Germinal center (tissue), 1 donor: ENCODE results near the gene DTX3.
"Not testable (repeated sequence)": the region's sequence is repeated elsewhere in the genome, so short reads cannot be mapped to it uniquely, and the experiment has no call there.

ENCODE experiments used
- DNase-seq: peaks from one replicate; pipeline ENCODE4 v3.0.0; 2012; ENCODE audit warnings: mixed read lengths, low spot score

Gene DTX3

DNA sequence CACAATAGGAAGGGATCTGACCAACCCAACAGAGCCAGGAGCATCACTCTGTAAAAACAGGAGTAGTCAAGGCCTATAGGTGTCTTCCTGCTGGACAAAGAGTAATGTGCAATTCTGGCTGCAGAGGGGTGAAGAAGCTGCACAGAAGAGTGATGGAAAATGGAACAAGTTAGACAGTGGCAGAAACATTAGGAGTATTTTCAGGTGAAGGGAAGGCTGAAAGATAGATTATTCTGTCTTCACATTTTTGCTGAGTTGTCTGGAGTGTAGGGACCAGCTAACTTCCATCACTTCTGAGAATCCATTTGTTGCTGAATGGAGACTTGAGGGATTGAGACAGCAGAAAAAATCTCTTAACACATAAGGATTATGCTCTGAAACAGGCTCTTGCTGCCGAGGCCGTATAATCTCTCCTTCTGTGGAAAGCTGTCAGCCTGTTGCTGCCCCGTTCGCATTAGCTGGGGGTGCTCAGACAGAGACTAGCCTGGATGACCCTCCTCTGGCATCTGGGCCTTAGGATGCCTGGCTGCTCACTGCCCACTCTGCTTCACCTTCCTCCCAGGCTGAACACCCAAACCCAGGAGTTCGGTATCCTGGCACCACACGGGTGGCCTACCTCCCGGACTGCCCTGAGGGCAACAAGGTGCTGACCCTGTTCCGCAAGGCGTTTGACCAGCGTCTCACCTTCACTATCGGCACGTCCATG is 3.5 kb downstream of the DTX3 start:
- no peak for DNase-seq

GRCh38 chr12:57609101-57609780 is 4.6 kb downstream of the DTX3 start:
- DNase-seq: no peak

DNA sequence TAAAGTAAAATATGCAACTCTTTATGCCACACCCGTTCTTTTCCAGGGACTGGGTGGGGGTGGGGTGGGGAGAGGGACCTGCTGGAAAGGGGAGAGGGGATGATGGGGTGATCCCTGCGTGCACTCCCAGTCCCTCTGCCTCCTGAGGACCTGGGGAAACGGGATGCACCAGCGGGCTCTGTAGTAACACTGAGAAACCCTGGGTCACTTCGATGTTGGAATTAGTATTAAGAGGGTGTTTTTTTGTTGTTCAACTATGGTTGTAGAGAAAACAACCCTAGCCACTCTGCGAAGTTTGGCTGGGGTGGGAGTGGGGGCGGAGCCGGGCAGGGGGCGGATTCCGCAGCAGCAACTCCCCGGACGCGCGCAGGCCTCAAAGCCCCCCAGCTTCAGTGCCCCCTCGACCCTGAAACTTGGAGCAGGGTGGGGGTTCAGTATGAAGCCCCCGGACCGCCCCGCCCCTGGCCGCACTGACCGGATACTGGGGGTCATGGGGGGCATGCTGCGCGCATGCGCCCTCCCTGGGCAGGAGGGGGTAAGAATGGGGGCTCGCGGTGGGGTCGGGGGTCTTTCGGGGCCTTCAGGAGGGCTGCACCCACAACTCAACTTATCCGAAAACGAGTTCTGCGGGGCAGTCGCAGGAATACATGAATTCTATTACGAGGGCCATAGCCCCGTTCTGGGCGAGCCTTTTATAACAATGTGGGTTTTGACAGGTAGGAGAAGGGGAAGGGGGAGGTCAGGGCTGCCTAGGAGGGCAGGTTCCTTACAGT is 5.3 kb downstream of the DTX3 start:
- no peak for DNase-seq

DNA sequence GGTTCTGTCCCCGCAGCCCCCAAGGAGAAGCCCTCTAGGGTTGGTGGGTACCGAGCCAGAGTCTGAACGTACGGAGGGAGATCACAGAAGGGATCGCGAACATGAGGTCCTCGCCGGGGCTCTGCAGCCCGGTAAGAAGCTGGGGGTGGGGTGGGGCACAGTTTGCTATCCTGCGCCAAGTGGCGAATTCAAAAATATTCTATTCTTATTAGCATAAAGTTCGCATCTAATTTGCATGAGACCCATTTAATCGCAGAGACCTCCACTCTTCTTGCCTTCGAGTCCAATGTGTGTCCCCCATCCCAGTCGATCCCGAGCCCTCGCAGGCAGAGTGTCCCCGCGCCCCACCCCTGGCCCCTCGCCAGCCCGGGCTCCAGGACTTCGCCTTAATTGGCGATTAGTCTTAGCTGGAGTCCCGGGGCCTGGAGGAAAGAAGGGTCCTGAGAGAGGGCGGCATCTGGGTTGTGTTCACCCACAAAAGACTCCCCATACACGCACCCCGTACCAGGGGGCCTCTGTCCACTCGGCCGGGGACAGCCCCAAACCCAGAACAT is 6.0 kb downstream of the DTX3 start:
- DNase-seq: no peak

DNA sequence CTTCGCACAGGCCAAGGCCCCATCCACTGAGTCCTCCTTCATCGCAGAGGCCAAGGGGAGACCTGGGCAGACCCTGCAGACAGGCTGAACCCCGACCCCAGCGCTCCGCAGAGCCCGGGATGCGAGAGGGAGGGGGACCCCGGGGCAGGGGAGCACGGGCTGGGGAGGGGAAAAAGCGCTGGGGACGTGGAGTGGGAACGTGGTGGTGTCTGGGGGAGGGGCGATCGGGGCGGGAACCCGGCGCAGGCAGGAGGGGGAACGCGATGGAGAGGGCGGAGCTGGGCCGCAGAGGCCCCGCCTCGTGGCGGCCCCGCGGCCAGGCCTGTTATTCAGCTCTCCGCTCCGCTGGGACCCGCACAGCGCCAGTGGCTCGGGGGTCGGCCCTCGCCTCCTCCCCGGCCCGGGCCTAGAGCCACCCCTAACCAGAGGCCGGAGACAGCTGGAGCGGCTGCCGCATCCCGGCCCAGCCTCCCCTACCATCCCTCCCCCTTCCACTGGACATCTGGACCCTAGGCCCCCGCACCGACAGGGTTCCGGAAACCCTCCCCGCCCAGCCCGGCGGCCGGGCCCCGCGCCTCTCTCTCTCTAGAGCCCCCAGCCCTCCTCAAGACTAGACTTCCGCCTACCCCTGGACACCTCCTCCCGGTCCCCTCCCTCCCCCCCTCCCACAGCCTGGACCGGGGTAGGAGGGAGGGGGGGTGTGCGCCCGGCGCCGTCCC is 6.6 kb downstream of the DTX3 start, which contains the start of gene ARHGEF25:
ARHGEF25 (plus strand) TSS at position 328 of the 719 bp plus-strand sequence. CDS start 460 bp downstream, outside the sequence.
- DNase-seq: peak; percentile 61

GRCh38 chr12:57611827-57612710 is 7.4 kb downstream of the DTX3 start:
- DNase-seq: no peak

DNA sequence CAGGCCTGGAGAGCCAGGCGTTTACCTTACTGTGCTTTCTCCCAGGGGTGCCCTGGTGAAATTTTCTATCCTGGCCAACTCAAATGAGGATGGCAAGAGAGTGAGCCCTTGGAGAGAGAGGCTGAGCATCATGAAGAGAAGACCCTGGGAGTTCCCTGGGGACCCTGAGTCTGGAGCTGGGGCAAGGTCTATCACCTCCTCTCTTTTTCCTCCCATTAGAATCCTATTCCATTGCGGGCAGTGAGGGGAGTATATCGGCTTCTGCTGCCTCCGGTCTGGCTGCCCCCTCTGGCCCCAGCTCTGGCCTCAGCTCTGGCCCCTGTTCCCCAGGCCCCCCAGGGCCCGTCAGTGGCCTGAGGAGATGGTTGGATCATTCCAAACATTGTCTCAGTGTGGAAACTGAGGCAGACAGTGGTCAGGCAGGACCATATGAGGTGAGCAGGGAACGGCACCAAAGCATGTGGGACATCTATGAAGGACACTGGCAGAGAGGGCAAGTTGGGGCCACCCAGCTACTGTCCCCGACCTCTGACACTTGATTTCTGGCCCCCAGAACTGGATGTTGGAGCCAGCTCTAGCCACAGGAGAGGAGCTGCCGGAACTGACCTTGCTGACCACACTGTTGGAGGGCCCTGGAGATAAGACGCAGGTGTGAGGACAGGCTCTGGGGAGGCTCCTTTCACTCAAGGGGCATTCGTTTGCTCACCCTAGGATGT is 8.2 kb downstream of the DTX3 start:
- DNase-seq: no peak

DNA sequence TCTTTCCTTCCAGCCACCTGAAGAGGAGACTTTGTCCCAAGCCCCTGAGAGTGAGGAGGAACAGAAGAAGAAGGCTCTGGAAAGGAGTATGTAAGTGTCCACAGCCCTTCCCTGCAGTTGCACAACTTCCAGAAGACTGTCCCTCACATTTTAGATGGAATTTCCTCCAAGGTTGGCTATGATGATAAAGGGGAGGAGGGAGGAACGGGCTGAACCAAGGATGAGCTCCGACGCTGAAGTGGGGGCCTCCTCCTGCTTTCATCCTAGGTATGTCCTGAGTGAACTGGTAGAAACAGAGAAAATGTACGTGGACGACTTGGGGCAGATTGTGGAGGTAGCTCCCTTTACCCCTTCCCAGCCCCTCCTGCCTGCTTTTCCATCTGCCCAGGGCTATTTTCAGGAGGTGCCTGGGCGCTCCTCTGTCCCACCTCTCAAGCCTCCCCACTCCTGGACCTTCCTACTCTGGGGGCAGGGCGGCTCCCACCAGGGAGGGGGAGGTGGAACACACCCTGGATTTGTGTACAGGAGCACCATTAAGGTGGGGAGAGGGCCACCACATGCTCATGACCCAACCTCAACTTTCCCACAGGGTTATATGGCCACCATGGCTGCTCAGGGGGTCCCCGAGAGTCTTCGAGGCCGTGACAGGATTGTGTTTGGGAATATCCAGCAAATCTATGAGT is 8.9 kb downstream of the DTX3 start:
- DNase-seq: no peak

- peak; percentile 89 for DNase-seq
These were observed 9.7 kb downstream of the DTX3 start for GRCh38 chr12:57614178-57614947.

DNA sequence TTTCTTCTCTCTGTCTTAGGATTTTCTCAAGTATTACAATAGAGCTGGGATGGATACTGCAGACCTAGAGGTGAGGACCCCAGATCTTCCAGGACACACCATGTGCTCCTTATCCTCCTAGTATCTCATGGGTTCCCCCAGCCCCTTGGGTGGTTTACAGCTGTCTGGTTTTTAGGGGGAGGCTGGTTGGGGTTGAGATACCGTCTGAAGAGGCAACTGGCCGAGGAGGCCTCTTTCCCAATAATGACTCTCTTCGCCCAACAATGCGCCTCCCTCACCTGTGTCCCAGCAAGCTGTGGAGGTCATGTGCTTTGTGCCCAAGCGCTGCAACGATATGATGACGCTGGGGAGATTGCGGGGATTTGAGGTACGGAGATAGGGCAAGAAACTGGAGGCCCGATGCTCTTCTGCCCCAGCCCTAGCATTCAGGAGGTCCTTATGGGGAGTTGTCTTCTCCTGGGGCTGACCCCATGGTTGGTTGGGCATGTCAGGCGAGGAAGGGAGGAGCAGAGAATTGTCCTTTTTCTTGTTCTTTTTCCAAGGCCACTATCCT is 10.4 kb downstream of the DTX3 start:
- DNase-seq: no peak

DNA sequence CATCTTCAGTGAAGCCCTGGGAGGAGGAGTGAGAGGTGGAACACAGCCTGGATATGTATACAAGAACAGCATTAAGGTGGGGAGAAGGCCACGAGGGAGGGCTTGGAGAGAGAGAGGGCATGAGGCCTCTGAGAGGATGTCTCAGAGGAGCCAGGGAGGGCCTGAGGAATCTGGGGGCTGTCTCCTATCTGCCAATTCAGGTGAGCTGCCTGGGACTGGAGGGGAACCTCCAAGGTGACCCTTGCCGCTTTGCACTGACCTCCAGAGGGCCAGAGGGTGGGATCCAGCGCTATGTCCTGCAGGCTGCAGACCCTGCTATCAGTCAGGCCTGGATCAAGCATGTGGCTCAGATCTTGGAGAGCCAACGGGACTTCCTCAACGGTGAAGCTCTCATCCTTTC is 11.0 kb downstream of the DTX3 start:
- no peak for DNase-seq

GRCh38 chr12:57616383-57617101 is 11.9 kb downstream of the DTX3 start:
- DNase-seq: no peak

- no peak for DNase-seq
These were observed 13.3 kb downstream of the DTX3 start for GRCh38 chr12:57617942-57618341.

- DNase-seq: not testable (repeated sequence)
These were observed 13.8 kb downstream of the DTX3 start for GRCh38 chr12:57618431-57618830.

GRCh38 chr12:57618966-57619433 is 14.4 kb downstream of the DTX3 start:
- no peak for DNase-seq

DNA sequence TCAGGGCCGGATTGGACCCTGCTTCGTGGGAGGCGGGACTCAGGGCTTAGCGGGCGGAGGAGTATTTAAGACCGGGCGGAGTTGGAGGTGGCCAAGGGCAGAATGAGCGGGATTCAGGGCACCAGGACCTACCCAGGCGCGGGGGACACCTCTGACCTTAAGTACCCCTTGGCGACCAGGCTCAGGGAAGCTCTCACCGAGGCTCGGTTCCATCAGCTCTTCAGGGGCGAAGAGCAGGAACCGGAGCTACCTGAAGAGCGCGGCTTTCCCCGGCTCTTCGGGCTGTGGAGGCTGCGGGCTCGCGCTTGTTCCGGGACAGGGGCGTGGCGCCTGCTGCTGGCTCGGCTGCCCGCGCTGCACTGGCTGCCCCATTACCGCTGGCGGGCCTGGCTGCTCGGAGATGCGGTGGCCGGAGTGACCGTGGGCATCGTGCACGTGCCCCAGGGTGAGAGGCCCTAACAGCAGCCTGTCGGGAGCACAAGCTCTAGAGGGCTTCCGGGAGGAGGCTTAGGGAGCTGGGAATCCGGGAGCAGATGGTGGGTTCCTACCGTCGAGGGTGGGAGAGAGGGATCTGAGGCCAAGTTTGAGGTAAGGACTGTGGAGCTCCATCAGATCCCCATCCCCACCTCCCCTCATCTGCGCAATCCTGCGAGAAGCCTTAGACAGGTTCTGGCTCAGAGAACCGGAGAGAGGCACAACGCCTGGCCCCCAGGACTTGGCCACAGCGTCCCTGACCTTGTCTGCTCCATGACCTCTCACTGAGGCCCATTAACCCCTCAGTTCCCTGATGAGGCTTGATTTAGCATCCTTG is 15.0 kb downstream of the DTX3 start:
- no peak for DNase-seq
